KMS-11 (cell line): ENCODE data around the gene MORF4L1.
A peak's percentile ranks its signal among the peaks of the same experiment; 100 is the strongest.
"Not testable (repeated sequence)": the region's sequence is repeated elsewhere in the genome, so short reads cannot be mapped to it uniquely, and the experiment has no call there.

ENCODE experiments used
- H2AFZ ChIP-seq: fragments of 200-600 bp; sonication (generic); 2 replicates; pipeline ENCODE4 v1.6.1; 2016; ENCODE audit warnings: antibody characterized with exemption, mixed run types, low read depth
- H3K27ac ChIP-seq: fragments of 200-600 bp; sonication (generic); 2 replicates; pipeline ENCODE4 v1.6.1; 2016; ENCODE audit warnings: mild to moderate bottlenecking, mixed run types
- H3K27me3 ChIP-seq: fragments of 200-600 bp; sonication (generic); 2 replicates; pipeline ENCODE4 v1.6.1; 2017; ENCODE audit warnings: mild to moderate bottlenecking, low read depth, mixed run types, moderate library complexity; ENCODE audit not compliant: insufficient read depth
- H3K36me3 ChIP-seq: fragments of 200-600 bp; sonication (generic); 2 replicates; pipeline ENCODE4 v1.6.1; 2017; ENCODE audit warnings: mild to moderate bottlenecking, mixed run types; ENCODE audit not compliant: insufficient read depth
- H3K4me1 ChIP-seq: fragments of 200-600 bp; sonication (generic); 2 replicates; pipeline ENCODE4 v1.6.1; 2016; ENCODE audit warnings: mild to moderate bottlenecking, low read depth, mixed run types; ENCODE audit not compliant: poor library complexity, severe bottlenecking
- H3K4me2 ChIP-seq: fragments of 200-600 bp; sonication (generic); 2 replicates; pipeline ENCODE4 v1.7.0; 2016; ENCODE audit warnings: mild to moderate bottlenecking, mixed run types
- H3K4me3 ChIP-seq: fragments of 200-600 bp; sonication (generic); IDR thresholded peaks from 2 replicates; pipeline ENCODE4 v1.6.1; 2017; ENCODE audit warnings: low read depth, low read length, mixed read lengths; ENCODE audit not compliant: insufficient read depth
- H3K79me2 ChIP-seq: fragments of 200-600 bp; sonication (generic); 2 replicates; pipeline ENCODE4 v1.6.1; 2016; ENCODE audit warnings: low read depth, mixed run types; ENCODE audit not compliant: insufficient read depth
- H3K9ac ChIP-seq: fragments of 200-600 bp; sonication (generic); 2 replicates; pipeline ENCODE4 v1.6.1; 2016; ENCODE audit warnings: mild to moderate bottlenecking, mixed run types
- H4K20me1 ChIP-seq: fragments of 200-600 bp; sonication (generic); 2 replicates; pipeline ENCODE4 v1.6.1; 2016; ENCODE audit warnings: mild to moderate bottlenecking, mixed run types; ENCODE audit not compliant: insufficient read depth
- CTCF ChIP-seq: fragments of 200-600 bp; sonication (generic); conservative IDR thresholded peaks from 2 replicates; pipeline ENCODE4 v1.6.1; 2017; ENCODE audit warnings: low read depth, mild to moderate bottlenecking, antibody characterized with exemption, low read length, moderate library complexity, mixed read lengths

The MORF4L1 gene

GRCh38 chr15:78875107-78875914 lies 2.6 kb downstream of the MORF4L1 start:
- Histone ChIP-seq H3K36me3 (no peaks in the 10 kb centered on the region), H3K9ac (peak overlapping the region; percentile 100; the same call in 1 of the 2 replicates), H3K79me2 (peaks cover 69% of the 10 kb centered on the region), H3K4me3 (no peak overlapping the region), H3K27me3 (no peaks in the 10 kb centered on the region), H3K4me2 (peak overlapping the region; percentile 81), H4K20me1 (peaks cover 57% of the 10 kb centered on the region), H3K27ac (peak overlapping the region; percentile 100; the same call in 1 of the 2 replicates), H2AFZ (no peak overlapping the region), H3K4me1 (peaks cover 59% of the 10 kb centered on the region)
- no peak for TF ChIP-seq CTCF

- not testable (repeated sequence) for H2AFZ ChIP-seq, H3K27ac ChIP-seq, H3K27me3 ChIP-seq, H3K36me3 ChIP-seq, H3K4me3 ChIP-seq, H3K9ac ChIP-seq
- Histone ChIP-seq H3K79me2 (peaks cover 86% of the 10 kb centered on the region), H3K4me2 (peak overlapping the region; percentile 83; the same call in 1 of the 2 replicates), H3K4me1 (peaks cover 75% of the 10 kb centered on the region), H4K20me1 (peaks cover 65% of the 10 kb centered on the region)
Measured at GRCh38 chr15:78876954-78877353, 4.3 kb downstream of the MORF4L1 start.

GRCh38 chr15:78878356-78878755 lies 5.7 kb downstream of the MORF4L1 start:
- Histone ChIP-seq H3K27me3 (no peaks in the 10 kb centered on the region), H3K4me3 (no peak overlapping the region), H3K4me2 (peak overlapping the region; percentile 83), H3K4me1 (peaks cover 81% of the 10 kb centered on the region), H3K36me3 (no peaks in the 10 kb centered on the region), H4K20me1 (peaks cover 69% of the 10 kb centered on the region), H3K27ac (no peak overlapping the region; the same call in 1 of the 2 replicates), H3K79me2 (peaks cover 100% of the 10 kb centered on the region), H3K9ac (no peak overlapping the region), H2AFZ (no peak overlapping the region)
- TF ChIP-seq CTCF, result no peak

GRCh38 chr15:78879517-78880241 lies 7.0 kb downstream of the MORF4L1 start:
- TF ChIP-seq CTCF, result no peak

More at GRCh38 chr15:78879517-78880241, 7.0 kb downstream of the MORF4L1 start:
- Histone ChIP-seq H3K9ac (no peak overlapping the region), H3K79me2 (peaks cover 100% of the 10 kb centered on the region), H2AFZ (no peak overlapping the region), H3K27me3 (no peaks in the 10 kb centered on the region), H3K27ac (peak overlapping the region; percentile 3; the same call in 1 of the 2 replicates), H3K4me2 (peak overlapping the region; percentile 83; the same call in 1 of the 2 replicates), H3K36me3 (no peaks in the 10 kb centered on the region), H3K4me3 (no peak overlapping the region), H3K4me1 (peaks cover 79% of the 10 kb centered on the region), H4K20me1 (peaks cover 61% of the 10 kb centered on the region)
